H9 (cell line): ENCODE results near the gene UBAC1. TPM values are rescaled to one million over a fixed set of nuclear protein-coding genes. Genes with fewer than 3 reads are reported as not detected.
A peak's percentile ranks its signal among the peaks of the same experiment; 100 is the strongest.

ENCODE experiments used
- DNase-seq: peaks from one replicate; pipeline ENCODE4 v3.0.0-alpha.2; 2017
- H2AFZ ChIP-seq: one replicate; pipeline ENCODE4 v1.6.1; 2013; ENCODE audit warnings: mild to moderate bottlenecking, low read length, control low read depth, moderate library complexity
- H2AK5ac ChIP-seq: 2 replicates; pipeline ENCODE4 v1.6.1; 2013; ENCODE audit warnings: low read length, control low read depth, mixed read lengths; ENCODE audit not compliant: insufficient read length
- H2BK120ac ChIP-seq: one replicate; pipeline ENCODE4 v1.6.1; 2013; ENCODE audit warnings: low read depth, mild to moderate bottlenecking, low read length, control low read depth, inconsistent platforms; ENCODE audit not compliant: poor library complexity, severe bottlenecking
- H2BK12ac ChIP-seq: 2 replicates; pipeline ENCODE4 v1.6.1; 2013; ENCODE audit warnings: low read length, control low read depth, mixed read lengths, low read depth; ENCODE audit not compliant: insufficient read length
- H2BK15ac ChIP-seq: 2 replicates; pipeline ENCODE4 v1.6.1; 2013; ENCODE audit warnings: low read depth, low read length, control low read depth
- H2BK20ac ChIP-seq: one replicate; pipeline ENCODE4 v1.6.1; 2013; ENCODE audit warnings: low read depth, mild to moderate bottlenecking, low read length, control low read depth, inconsistent platforms; ENCODE audit not compliant: poor library complexity, severe bottlenecking
- H2BK5ac ChIP-seq: 2 replicates; pipeline ENCODE4 v1.6.1; 2013; ENCODE audit warnings: low read length, control low read depth, mixed read lengths; ENCODE audit not compliant: insufficient read length
- H3K14ac ChIP-seq: 2 replicates; pipeline ENCODE4 v1.6.1; 2013; ENCODE audit warnings: low read length, control low read depth; ENCODE audit not compliant: insufficient read depth
- H3K18ac ChIP-seq: 2 replicates; pipeline ENCODE4 v1.6.1; 2013; ENCODE audit warnings: low read depth, mild to moderate bottlenecking, mixed read lengths, low read length, control low read depth; ENCODE audit not compliant: insufficient read length
- H3K23ac ChIP-seq: 2 replicates; pipeline ENCODE4 v1.6.1; 2013; ENCODE audit warnings: low read length, control low read depth, mixed read lengths, low read depth; ENCODE audit not compliant: insufficient read length
- H3K23me2 ChIP-seq: 2 replicates; pipeline ENCODE4 v1.6.1; 2013; ENCODE audit warnings: low read depth, mild to moderate bottlenecking, mixed read lengths, low read length, control low read depth; ENCODE audit not compliant: insufficient read length, poor library complexity, severe bottlenecking
- H3K27ac ChIP-seq: 2 replicates; pipeline ENCODE4 v1.5.1; 2013; ENCODE audit warnings: low read length, control low read depth, mixed read lengths, low read depth; ENCODE audit not compliant: insufficient read length
- H3K27me3 ChIP-seq: 2 replicates; pipeline ENCODE4 v1.6.1; 2013; ENCODE audit warnings: low read length, control low read depth, inconsistent platforms; ENCODE audit not compliant: insufficient read depth
- H3K4ac ChIP-seq: 2 replicates; pipeline ENCODE4 v1.6.1; 2013; ENCODE audit warnings: low read depth, mild to moderate bottlenecking, control low read depth, inconsistent platforms, low read length, moderate library complexity
- H3K4me1 ChIP-seq: 2 replicates; pipeline ENCODE4 v1.6.1; 2013; ENCODE audit warnings: low read length, control low read depth, inconsistent platforms; ENCODE audit not compliant: insufficient read depth
- H3K4me2 ChIP-seq: 2 replicates; pipeline ENCODE4 v1.6.1; 2013; ENCODE audit warnings: low read length, control low read depth, mixed read lengths; ENCODE audit not compliant: insufficient read length, insufficient read depth
- H3K56ac ChIP-seq: 2 replicates; pipeline ENCODE4 v1.6.1; 2013; ENCODE audit warnings: low read depth, mild to moderate bottlenecking, mixed read lengths, low read length, control low read depth; ENCODE audit not compliant: insufficient read length
- H3K79me1 ChIP-seq: 2 replicates; pipeline ENCODE4 v1.6.1; 2013; ENCODE audit warnings: low read depth, mild to moderate bottlenecking, moderate library complexity, low read length, control low read depth, inconsistent platforms; ENCODE audit not compliant: insufficient read depth, poor library complexity, severe bottlenecking
- H3K79me2 ChIP-seq: 2 replicates; pipeline ENCODE4 v1.6.1; 2013; ENCODE audit warnings: low read length, control low read depth, inconsistent platforms; ENCODE audit not compliant: insufficient read depth
- H3K9ac ChIP-seq: 2 replicates; pipeline ENCODE4 v1.6.1; 2013; ENCODE audit warnings: low read length, control low read depth, mixed read lengths; ENCODE audit not compliant: insufficient read length; ENCODE audit errors: extremely low read depth
- H3K9me3 ChIP-seq: one replicate; pipeline ENCODE4 v1.6.1; 2013; ENCODE audit warnings: low read depth, low read length, inconsistent platforms; ENCODE audit not compliant: control insufficient read depth
- H3T11ph ChIP-seq: one replicate; pipeline ENCODE4 v1.6.1; 2013; ENCODE audit warnings: mild to moderate bottlenecking, low read length, control low read depth, inconsistent platforms
- H4K20me1 ChIP-seq: one replicate; pipeline ENCODE4 v1.6.1; 2013; ENCODE audit not compliant: control insufficient read depth, insufficient read length, insufficient read depth
- H4K5ac ChIP-seq: 2 replicates; pipeline ENCODE4 v1.6.1; 2013; ENCODE audit warnings: low read depth, mild to moderate bottlenecking, mixed read lengths, low read length, control low read depth; ENCODE audit not compliant: insufficient read length
- H4K8ac ChIP-seq: replicated peaks from 2 replicates; pipeline ENCODE4 v1.6.1; 2013; ENCODE audit warnings: low read length, control low read depth, mixed read lengths, low read depth; ENCODE audit not compliant: insufficient read length
- H4K91ac ChIP-seq: 2 replicates; pipeline ENCODE4 v1.6.1; 2013; ENCODE audit warnings: low read depth, mild to moderate bottlenecking, moderate library complexity, mixed read lengths, low read length, control low read depth; ENCODE audit not compliant: insufficient read length
- H3K27ac Mint-ChIP-seq, 3 experiments: 2 replicates in 2 of 3; 3 replicates in 1 of 3; pipeline ENCODE4 v1.8.0; 2020 to 2021; ENCODE audit warnings: mixed read lengths in 3 of 3, mild to moderate bottlenecking in 1 of 3, moderate library complexity in 1 of 3
- H3K27me3 Mint-ChIP-seq: 2 replicates; pipeline ENCODE4 v1.8.0; 2021; ENCODE audit warnings: low read depth, mild to moderate bottlenecking, moderate library complexity, mixed read lengths
- H3K36me3 Mint-ChIP-seq, 3 experiments: 2 replicates in 2 of 3; 3 replicates in 1 of 3; pipeline ENCODE4 v1.8.0; 2020 to 2021; ENCODE audit warnings: low read depth in 3 of 3, mixed read lengths in 3 of 3; ENCODE audit not compliant: insufficient read depth in 1 of 3
- H3K4me1 Mint-ChIP-seq, 2 experiments: 2 replicates each; pipeline ENCODE4 v1.8.0; 2020; ENCODE audit warnings: mixed read lengths in 2 of 2
- H3K4me3 Mint-ChIP-seq, 2 experiments: 2 replicates in 1 of 2; 3 replicates in 1 of 2; pipeline ENCODE4 v1.8.0; 2020 to 2021; ENCODE audit warnings: mild to moderate bottlenecking in 2 of 2, mixed read lengths in 2 of 2, moderate library complexity in 1 of 2
- H3K9me3 Mint-ChIP-seq, 2 experiments: 2 replicates in 1 of 2; 3 replicates in 1 of 2; pipeline ENCODE4 v1.8.0; 2020; ENCODE audit warnings: mild to moderate bottlenecking in 2 of 2, mixed read lengths in 2 of 2, moderate library complexity in 1 of 2
- WGBS: extraction: QIAGEN DNeasy Blood & Tissue Kit; methylation state at CpG from one replicate; pipeline ENCODE4 v1.1.7; 2013; ENCODE audit warnings: missing lambda C conversion rate, low lambda C conversion rate, mixed read lengths; ENCODE audit not compliant: insufficient read length; ENCODE audit errors: extremely low coverage; 5-methylcytosine and 5-hydroxymethylcytosine counted together
- total RNA-seq: library from RNA; stranded (reverse); gene quantifications from 2 replicates; pipeline ENCODE4 v1.2.1, GENCODE V29; 2021
- TF ChIP-seq, protein P1 (sequence below): fragments of 200-600 bp; sonication (generic); conservative IDR thresholded peaks from 3 replicates; pipeline ENCODE4 v1.8.0; 2021; ENCODE audit warnings: antibody characterized with exemption, mild to moderate bottlenecking

UBAC1 gene
- total RNA-seq, 1 experiment from 2014 or later = 47.5 TPM

DNA sequence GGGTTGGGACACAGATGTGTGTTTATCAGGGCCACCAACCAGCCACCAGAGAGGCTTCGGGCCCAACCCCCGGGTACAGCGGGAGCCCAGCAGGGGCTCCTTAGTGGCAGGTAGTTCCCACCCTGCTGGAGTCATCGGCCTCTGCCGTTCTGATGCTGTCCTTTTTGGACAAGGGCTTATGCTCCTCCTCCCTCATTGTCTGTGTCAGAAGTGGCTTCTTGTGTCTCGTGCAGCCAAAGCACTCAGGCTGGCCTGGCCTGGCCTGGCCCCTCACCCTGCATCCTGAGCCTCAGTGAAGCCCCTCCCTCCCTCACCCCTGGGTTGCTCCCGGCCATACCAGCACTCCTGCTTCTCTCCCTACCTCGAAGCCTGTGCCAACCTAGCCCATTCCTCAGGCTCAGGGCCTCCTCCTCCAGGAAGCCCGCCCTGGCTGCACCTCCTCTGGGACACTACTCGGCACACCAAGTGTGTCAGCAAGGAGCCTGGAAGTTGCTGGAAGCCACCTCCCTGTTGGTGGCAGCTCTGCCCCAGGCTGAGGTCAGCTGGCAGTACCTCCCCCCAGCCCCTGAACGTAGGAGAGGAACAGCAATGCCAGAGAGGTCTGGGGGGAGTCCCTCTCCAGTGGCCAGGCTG lies 4.1 kb upstream of the UBAC1 start:
- no peak overlapping the region for H3K27ac Mint-ChIP-seq
- H3K4me1 ChIP-seq = peaks cover 2% of the 10 kb centered on the region; the same call in 1 of the 2 replicates

More for the DNA sequence above, 4.1 kb upstream of the UBAC1 start:
- H2AK5ac ChIP-seq = no peak overlapping the region
- H3K18ac ChIP-seq = no peak overlapping the region
- no peak overlapping the region for H3K23ac ChIP-seq
- no peak overlapping the region for H3K27ac ChIP-seq
- Mint-ChIP-seq H3K4me3 (peak overlapping the region in 1 of 2 experiments; percentile 17; a peak in 2 of 5 replicates), H3K36me3 (no peaks in the 10 kb centered on the region), H3K9me3 (peaks cover 2 to 4% of the 10 kb centered on the region in 2 experiments; a peak in 3 of 5 replicates), H3K27me3 (peaks cover 12% of the 10 kb centered on the region), H3K4me1 (peaks cover 22 to 31% of the 10 kb centered on the region in 2 experiments)
- H2BK120ac ChIP-seq = no peak overlapping the region
- H2BK12ac ChIP-seq = no peak overlapping the region
- H3K9ac ChIP-seq = no peak overlapping the region
- H3K23me2 ChIP-seq = peaks cover 5% of the 10 kb centered on the region
- H4K20me1 ChIP-seq = peaks cover 3% of the 10 kb centered on the region
- H2BK5ac ChIP-seq = no peak overlapping the region
- H2BK15ac ChIP-seq = no peak overlapping the region
- H3K4ac ChIP-seq = no peak overlapping the region
- H2BK20ac ChIP-seq = no peak overlapping the region
- H4K5ac ChIP-seq = no peak overlapping the region
- H3K79me1 ChIP-seq = no peaks in the 10 kb centered on the region
- no peaks in the 10 kb centered on the region for H3K9me3 ChIP-seq
- H2AFZ ChIP-seq = no peak overlapping the region
- no CpG with 5 or more reads among the region's 11 CpGs for WGBS
- H3K56ac ChIP-seq = no peak overlapping the region
- TF ChIP-seq, protein P1, sequence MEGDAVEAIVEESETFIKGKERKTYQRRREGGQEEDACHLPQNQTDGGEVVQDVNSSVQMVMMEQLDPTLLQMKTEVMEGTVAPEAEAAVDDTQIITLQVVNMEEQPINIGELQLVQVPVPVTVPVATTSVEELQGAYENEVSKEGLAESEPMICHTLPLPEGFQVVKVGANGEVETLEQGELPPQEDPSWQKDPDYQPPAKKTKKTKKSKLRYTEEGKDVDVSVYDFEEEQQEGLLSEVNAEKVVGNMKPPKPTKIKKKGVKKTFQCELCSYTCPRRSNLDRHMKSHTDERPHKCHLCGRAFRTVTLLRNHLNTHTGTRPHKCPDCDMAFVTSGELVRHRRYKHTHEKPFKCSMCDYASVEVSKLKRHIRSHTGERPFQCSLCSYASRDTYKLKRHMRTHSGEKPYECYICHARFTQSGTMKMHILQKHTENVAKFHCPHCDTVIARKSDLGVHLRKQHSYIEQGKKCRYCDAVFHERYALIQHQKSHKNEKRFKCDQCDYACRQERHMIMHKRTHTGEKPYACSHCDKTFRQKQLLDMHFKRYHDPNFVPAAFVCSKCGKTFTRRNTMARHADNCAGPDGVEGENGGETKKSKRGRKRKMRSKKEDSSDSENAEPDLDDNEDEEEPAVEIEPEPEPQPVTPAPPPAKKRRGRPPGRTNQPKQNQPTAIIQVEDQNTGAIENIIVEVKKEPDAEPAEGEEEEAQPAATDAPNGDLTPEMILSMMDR = no peak
- no peak overlapping the region; the same call in 1 of the 2 replicates for H3K14ac ChIP-seq
- no peak overlapping the region for H3T11ph ChIP-seq
- peaks cover 2% of the 10 kb centered on the region; the same call in 1 of the 2 replicates for H3K79me2 ChIP-seq
- H3K27me3 ChIP-seq = no peaks in the 10 kb centered on the region
- H3K4me2 ChIP-seq = no peak overlapping the region
- DNase-seq = no peak
- no peak overlapping the region for H4K91ac ChIP-seq
- H4K8ac ChIP-seq = no peak overlapping the region
